ENCODE data around the gene FAM240B.

Gene FAM240B

DNA sequence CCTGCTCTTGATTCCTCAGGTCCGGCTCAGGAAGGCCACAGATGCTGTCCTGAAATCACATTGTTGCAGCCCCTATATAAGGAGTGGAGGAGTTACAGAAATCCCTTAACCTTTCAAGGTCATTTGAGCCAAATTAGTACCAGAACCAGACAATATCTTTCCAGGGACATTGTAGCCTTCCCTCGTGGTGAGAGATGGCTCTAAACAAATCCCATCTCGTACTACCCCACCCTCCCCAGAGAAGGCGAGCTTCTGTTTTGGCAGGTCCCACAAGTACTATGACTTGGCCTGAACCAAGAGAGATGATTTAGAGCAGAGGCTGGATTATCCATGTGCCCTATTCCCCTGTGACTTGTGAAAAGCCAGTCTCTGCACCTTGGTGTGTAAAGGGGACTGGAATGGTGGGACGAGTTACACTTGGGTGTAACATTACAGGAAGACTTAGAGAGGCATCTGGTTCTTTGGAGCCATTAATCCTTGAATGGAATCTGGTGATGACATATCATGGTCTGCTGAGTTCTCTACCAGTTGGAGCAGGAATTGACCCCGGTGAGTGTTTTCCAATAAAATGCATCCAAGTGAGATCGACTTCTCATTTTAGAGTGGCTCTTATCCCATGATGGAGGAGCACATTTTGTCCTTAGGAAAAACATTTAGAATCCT, at the start of gene FAM240B:
Gene FAM240B (minus strand): TSS at position 51 of the 663 bp plus-strand sequence. CDS start 16,134 bp downstream, outside the sequence.
- DNase-seq, result no peak

DNA sequence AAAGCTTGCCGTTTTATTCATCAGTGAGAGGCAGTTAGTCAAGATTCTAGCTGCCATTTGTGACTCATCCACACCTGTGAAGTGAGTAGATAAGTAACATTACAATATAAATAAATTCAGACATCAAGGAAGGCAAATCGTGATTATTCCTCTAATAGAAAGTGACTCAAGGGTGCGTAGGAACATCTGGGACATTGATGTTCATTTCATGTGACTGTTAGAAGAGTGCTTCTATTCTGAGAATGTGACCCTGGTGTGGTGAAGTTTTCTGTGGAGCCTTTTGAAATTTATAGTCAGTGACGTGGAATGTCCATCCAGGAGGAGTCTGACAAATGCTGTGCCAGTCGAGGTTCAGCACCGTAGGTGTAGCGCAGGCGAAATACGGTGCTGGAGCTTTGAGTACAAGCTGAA, 48.4 kb upstream of the FAM240B start:
- DNase-seq, result no peak

DNA sequence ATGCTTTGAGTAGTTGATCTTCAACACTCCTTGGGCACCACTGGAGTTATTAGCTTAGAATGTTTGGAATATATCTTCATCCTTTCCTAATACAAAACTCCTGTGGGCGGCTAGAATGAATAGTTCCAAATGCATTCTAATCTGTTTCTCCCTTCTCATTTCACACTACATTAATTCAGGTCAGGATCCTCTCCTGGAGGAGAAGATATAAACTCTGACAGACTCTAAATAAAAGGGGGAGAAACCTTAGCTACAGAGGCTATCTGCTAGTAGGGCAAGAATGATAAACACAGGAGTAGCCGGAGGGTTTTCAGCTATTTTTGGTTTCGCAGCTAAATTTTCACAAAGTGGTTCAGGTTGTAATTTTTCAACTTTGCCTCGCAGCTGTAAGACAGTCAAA, 45.2 kb upstream of the FAM240B start:
- DNase-seq, result no peak

DNA sequence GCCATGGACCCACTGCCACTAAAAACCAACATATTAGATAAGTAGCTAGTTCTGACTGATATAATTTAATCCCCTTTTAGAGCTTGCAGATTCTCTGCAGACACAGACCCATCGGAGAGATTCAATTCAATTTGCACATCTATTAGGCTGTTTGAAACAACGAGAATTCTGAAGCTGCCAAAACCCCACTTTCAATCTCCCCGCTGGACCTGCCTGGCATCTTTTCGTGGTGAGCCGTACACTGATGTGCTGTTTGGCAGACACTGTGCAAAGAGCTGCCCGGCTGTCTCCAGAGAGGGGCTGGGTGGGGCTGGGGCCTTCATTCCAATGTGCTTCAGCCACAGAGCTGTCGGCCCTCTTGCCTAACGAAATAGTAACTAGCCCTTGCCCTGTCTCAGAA, 42.1 kb upstream of the FAM240B start:
- no peak for DNase-seq

DNA sequence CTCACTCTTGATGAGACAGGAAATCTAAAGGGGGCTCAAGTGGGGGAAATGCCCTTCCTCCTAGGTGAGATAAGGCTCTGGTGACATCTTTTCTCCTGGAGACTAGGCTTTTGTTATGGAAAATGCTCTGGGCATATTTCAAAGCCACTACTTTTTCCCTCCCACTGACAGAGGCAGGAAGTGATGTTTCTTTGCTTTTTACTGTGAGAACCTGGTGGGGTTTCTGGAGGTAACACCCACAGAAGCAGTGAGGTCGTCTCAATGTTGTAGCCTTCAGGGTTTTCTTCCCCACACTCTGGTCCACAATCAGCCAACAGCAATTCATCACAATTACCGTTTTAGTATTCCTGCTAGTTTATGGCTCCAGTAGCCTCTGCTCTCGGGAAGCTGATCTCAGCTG, 41.4 kb upstream of the FAM240B start:
- no peak for DNase-seq

DNA sequence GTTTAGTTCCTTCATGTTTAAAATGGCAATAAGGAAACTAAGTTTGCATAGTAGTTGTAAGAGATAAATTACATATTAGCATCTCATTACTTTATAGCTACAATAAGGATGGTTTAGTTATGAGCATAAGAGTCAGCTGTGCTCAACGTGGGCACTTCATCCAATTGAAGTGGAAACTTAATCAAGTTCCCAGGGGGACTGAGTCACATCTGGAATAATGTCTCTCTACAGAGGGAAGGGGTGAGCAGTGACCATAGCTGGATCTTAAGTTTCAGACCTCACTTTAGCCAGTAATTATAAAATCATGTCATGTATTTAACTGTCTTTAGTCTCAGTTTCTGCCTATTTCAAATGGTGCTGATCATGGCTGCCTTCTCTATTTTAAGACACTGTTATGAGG, 36.8 kb upstream of the FAM240B start:
- DNase-seq, result no peak

DNA sequence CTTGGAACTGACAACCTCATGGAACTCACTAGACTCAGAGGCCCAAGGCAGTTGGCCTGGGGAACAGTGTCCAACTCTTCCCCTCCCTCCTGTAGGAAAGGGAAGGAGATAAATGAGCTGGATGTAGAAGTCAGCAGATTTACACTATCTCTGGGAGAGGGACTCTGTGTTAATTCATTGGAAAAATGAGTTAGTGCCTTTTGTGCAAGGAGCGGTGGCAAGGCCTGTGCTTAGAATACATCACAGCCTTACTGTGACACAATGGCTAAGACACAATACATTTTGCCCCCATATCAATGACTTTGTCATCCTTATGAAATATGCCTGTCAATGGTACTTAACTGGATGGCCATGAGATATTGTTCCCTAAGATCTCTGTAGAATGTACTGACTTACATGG, 28.0 kb upstream of the FAM240B start:
- DNase-seq, result no peak

DNA sequence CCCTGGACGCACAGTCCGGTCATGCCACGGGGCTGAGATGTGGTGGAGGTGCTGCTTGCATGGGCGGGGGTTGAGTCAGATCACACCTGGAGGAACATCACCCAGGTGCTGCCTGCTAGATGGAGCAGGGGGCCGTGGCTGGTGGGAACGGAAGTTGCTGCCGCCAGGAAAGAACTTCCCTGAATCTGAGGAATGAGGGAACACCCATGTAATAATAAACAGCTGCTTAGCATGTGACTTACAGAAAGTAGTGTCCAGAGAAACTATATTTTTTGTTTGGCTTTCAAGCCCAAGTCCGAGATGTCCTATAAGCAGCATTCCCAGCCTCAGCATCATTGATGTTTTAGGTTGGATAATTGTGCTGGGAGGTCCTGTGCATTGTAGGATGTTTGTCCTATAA, 27.1 kb upstream of the FAM240B start:
- no peak for DNase-seq

DNA sequence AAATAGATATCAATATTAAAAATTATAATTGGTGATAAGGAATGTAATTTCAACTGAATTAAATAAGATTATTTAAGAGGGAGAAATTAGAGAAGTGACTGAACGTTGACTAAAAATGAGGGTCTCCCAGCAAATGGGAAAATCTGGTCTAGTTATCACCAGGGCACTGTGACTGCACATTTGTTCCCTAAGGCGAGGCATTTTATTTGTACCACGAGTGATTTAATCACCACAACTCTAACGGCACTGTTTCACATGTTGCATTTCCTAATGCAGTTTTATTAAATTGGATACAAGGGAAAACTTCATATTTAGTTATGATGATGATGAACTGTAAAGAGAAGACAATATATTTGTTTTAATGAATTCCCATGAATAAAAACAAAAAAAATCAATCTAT, 26.4 kb upstream of the FAM240B start:
- no peak for DNase-seq

DNA sequence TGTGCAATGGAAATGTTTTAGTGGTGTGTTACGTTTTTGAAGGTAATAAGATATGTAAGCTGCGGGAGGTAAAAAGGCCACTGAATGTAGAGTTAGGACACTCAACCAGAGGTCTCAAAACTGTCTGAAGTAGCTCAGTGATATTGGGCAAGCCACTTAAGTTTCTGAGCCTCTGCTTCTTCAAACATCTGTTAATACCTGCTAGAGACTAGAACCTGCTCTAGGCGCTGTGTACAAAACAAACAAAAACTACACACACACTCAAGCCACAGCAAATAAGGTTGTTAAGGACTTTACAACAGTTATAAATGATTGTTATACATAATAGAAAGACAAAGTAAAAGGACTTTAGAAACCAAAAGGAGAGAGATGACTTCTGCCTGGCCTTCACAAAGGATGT, 24.6 kb upstream of the FAM240B start:
- no peak for DNase-seq

DNA sequence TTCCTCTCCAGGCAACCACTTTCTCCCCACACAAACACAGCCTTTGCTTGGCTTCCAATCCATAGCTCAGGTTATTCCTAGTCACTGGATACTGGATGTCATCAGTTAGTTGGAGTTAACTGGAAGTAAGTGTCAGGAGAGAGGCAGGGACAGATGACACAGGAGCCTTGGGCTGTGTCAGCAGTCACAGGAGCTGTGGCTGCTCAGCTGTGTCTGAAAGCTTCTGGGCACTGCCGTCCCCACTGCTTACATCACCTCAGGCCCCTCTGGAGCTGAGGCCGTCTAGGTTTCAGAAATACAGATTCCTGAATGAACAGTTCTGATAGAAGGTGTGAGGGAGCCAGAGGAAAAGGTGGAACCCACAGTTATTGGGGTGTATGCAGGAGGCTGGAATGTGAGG, 17.3 kb upstream of the FAM240B start:
- no peak for DNase-seq

DNA sequence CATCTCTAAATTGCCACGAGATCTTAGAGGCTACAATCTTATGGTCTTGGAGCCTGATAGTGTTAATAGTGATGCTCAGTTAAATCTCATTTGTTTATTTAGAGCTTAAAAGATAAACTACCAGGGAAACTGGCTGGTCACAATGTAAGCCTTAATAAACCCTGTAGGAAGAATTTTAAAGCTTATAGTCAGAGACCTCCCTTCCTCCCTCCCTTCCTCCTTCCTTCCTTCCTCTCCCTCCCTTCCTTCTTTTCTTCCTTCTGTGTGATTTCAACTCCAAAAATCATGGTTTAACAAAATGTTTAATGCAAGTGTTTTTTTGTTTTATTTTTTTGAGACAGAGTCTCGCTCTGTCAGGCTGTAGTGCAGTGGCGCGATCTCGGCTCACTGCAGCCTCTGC, 14.9 kb upstream of the FAM240B start:
- no peak for DNase-seq

DNA sequence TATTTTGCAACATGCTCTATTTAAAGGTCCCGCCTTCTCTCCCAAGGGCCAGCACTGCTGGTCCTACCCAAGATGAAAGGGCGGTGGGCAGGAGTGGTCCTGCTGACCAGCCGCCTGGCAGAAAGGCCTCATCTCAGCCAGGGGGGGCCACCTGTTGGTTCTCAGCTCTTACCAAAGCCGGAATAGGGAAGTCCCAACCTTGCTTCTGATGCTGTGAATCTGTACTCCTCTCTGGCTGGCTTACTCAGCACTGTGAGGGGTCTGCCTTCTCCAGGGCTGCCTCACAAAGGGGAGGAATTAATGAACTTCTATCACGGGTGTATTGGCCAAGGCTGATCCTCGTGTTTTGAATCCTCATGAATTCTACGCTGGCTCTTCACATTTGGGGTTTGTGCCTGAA, 13.6 kb upstream of the FAM240B start:
- DNase-seq, result no peak

DNA sequence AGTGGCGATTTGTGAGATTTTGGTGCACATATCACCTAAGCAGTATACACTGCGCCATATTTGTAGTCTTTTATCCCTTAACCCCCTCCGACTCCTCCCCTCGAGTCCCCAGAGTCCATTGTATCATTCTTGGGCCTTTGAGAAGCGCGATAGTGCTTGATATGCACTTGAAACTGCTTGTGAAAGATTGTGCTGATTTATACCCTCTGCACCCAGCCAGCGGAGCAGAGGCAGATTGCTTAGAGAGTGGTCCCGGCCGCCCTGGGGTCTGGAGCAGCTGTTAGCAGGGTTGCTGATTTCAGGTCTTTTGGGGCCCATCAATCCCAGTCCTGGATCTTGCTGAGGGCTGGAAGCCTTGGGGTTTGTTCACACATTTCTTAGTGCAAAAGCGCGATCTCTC, 13.0 kb upstream of the FAM240B start:
- no peak for DNase-seq

DNA sequence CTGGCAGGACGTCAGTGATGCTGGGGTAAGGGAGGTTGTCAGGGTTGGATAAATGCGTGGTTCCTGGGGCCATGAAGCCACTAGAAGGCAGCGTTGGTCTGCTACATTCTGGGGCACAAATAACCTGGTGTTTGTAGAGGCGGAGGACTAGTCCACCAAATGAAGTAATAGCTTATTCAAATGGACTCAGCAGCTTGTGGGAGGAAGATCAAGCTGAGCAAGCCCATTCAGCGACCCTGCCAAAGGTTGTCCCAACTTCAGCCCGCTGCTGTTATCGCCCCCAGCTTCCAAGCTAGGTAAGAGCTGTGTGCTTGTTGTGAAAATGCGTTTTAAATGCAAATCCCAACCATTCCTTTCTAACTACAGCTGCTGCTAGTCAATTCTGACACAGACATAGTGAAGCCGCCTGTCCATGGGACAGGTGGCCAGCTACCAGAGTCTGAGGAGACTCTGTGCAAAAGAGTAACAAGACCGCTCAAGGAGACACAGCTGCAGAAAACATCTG, 7.6 kb upstream of the FAM240B start:
- no peak for DNase-seq

DNA sequence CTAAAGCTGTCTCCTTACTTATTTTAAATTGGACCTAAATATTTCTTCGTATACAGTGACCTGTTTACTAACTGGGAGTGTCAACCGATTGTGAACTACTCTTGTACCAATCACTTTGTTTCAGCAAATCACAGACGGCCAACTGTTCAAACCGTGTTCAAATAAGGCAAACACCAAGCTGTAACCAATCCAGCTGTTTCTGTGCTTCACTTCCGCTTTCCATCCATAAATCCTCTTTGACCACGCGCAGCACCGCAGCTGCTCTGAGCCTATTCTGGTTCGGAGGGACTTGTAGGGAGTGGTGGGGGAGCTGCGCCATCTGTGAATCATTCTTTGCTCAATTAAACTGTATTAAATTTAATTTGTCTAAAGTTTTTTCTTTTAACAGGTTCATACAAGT, 4.8 kb upstream of the FAM240B start:
- no peak for DNase-seq

DNA sequence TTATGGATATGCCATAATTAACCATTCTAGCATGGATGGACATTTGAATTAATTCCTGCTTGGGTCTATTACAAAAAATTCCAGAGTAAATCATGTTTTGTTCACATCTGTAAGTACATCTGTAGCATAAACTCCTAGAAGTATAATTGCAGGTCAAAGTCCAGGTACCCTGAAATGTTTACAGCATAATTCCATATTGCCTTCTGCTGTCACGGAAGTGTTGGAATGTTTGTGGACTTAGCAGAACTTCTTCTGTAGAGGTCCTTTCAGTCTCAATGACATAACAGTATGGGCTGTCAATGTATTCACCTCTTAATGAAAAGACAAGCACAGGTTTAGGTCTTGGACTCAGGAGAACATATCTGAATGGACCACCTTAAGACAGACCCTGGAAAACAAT, 1.8 kb downstream of the FAM240B start:
- no peak for DNase-seq

DNA sequence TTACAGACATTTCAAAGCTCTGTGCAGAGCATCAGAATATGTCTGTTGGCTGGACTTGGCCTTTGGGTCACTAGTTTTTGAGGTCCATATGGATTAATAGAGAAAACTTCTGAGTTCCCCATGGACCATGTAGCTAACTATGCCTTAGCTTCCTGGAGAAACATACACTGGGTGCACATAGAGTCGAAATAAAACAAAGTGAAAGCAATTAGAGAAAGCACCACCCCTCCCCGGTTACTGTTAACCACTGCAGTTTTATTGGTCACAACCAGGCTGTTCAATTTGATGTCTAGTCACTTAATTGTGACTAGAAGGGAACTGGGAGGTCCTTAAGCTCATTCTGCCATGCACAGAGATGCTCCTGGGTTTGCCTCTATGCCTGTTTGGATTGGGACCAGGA, 4.2 kb downstream of the FAM240B start:
- DNase-seq, result no peak

DNA sequence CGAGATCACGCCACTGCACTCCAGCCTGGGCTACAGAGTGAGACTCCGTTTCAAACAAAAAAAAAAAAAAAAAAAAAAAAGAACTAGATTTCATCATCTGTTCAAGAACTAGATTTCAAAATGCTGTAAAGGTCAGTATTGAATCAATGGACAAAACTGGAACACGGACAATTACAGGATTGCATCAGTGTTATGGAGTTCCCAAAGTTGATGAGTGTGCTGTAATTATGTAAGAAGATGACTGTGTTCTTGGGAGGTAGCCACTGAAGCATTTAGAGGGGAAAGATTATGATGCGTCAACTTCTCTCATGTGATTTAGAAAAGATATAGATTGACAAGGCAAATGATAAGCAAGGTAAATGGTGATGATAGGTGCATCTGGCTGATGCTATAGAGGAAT, 6.5 kb downstream of the FAM240B start:
- DNase-seq, result no peak

DNA sequence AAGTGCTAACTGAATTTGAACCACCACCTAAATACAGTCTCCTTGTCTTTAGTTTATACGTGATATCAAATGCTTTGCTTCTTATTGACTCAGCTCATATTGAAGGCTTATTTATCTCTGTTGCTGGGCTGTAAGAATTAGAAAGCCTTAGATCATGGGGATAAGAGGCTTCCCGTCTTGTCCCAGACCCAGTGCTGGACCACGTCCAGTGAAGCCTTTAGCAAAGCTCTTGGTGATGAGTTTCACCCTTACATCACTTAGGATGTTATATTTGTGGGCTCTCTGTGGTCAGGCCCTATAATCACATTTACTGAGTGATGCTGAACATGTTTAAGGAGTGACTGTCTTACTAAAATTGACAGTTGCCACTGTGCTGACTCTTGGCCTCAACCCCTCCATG, 11.2 kb downstream of the FAM240B start:
- DNase-seq, result no peak

DNA sequence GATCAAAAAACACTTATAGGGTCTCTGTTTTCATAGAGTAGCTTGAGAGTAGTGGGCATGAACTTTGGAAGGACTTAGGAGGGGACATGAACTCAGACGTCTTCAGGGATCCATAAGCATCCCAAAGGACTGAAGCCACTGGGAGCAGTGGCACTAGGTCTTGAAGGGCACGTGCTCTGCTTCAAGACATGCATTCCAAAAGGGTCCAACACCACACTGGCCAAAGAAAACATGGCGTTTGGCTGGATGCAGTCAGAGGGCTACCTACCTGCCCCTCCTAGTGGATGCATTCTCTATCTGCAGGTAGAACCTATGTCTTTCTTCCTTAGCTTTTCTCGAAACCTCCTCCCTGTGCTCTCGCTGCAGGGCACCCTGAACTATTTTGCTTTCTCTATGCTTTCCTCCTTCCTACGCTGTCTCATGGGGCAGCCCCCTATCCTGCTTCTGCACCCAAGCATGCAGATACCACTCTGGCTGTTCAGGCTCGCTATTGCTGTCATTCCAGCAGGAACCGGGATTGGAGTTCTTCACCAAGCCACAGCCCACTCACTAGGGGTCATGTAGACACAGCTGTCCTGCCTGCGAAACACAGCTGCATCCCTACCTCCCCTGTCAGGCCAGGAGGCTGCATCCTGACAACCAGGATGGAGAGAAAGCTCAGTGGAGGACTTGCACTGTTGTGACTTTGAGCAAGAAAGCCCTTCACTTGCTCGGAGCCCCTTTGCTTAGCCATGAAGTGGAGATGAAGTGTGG, 11.9 kb downstream of the FAM240B start:
- no peak for DNase-seq

DNA sequence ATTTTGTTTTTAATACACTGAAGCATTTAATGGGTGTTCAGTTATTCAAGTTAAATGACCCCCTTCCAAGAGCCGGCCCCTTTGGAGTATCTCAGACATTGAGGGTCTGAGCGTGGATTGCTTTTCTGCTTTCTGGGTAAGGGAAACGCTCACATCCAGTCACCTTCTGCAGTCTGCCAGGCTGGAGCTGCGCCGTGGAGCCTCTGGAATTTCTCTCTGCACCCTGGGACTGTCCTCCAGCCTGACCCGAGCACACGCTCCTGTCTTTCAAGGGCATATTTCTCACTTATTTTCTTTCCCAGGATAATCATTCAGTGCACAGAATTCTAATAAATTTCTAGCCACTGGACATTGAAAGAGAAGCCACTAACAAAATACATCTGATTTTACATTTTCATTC, 13.4 kb downstream of the FAM240B start:
- no peak for DNase-seq

DNA sequence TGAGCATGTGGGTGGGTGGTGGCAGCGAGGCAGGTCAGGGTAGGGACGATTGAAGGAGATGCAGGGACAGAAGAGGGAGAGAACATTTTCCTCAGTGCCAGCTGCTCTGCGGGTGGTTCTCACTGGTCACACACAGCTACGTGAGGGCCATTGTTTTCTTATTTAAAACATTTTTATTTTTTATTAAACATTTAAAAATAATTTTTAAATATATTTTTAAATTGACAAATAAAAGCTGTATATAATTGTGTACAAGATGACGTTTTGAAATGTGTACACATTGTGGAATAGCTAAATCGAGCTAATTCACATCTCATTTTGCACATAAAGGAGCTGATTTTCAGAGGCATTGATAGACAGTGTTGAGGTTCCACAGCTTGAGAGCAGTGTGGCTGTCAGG, 14.0 kb downstream of the FAM240B start:
- DNase-seq, result no peak

DNA sequence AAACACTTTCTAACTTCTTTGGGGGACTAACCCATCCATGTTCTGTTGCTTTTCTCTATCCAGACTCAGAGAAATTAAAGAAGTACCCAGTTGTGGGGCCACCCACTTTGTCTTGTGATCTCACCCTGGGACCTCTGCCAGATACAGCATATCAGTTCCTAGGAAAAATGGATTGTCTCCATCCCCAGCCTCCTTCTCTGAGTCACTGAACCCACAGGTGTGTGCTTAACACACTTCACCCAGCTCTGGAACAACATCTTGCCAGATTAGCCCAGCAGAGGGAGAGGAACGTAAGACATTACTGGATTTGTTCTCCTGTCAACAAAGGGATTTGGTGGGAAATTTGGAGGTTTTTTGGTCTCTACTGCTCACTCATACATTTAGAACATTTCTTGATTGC, 19.2 kb downstream of the FAM240B start:
- DNase-seq, result no peak

DNA sequence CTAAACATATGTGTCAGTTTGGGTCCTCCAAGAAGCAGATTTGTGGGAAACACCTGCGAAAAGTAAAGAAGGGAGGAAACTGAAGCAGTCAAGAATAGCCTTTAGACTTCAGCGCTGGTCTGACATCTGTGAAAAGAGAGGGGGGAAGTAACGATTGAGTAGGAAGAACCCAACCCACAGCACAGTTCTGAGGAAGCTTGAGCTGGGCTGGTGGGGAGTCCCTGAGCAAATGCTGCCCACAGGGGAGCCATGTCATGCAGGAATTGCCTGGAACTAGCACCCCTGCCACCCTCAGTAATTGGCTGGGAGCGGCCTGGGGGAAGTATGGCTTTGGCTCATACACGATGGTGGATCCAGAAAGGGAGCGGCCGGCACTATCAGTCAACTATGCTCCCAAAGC, 20.6 kb downstream of the FAM240B start:
- no peak for DNase-seq
